ENCODE measurements around the gene FOLR3. TPM values are rescaled to one million over a fixed set of nuclear protein-coding genes. Genes with fewer than 3 reads are reported as not detected.

FOLR3 gene
- total and polyA plus RNA-seq, 9 of the 15 experiments (the other 6 are each of a cell fraction or from before 2014, with no cell fraction given): not detected

DNA sequence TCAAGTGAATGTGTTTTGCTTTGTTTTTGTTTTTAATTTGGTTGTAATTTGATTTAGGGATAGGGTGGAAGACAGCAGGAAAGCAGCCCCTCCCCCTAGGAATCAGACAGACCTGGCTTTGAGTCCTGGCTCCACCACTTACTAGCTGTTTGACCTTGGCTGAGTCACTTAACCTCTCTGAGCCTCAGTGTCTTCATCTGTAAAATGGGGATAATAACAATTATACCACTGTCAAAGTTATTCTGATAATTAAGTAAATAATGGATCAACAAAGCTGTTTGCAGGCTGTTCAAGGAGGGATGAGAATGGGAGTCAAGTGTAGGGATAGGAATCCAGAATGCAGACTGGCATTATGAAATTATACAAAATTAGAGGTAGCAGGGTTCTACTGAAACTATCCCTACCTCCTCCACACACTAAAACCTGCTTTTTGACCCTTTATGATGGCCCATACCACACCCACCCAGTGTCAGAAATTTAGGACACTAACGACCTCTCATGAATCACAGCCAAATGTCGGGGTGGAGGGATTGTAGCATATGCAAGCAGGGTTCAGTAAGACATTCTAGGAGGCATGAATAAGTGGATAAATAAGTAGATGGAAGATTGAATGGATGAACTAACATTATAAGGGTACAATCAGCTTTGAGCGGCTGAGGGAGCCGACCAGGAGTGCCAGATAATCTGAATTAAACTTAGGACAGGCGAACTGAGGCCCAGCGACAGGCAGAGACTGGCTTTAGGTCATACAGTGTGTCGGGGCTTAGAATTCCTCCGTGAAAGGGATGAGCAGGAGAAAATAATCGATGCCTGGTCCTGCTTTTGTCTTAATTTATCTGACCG, 24.0 kb upstream of the FOLR3 start (continued):
- TF ChIP-seq CBX1 (IDR thresholded peaks at IDR 0.05; ENCODE audit: low read depth) (peak; percentile 82; the same call in 1 of the 2 replicates), CBX2 (IDR thresholded peaks at IDR 0.05; ENCODE audit: insufficient read depth, low read length, poor library complexity, severe bottlenecking) (no peak), KDM1A (IDR thresholded peaks at IDR 0.05) (peak; percentile 93 to 94), BCOR (IDR thresholded peaks at IDR 0.05) (peak; percentile 99), NFRKB (IDR thresholded peaks at IDR 0.05; ENCODE audit: low read depth) (peak; percentile 15; the same call in 1 of the 2 replicates), ZNF644 (tag; IDR thresholded peaks at IDR 0.05; ENCODE audit: low read depth) (0 out of 2 replicates have a peak, but pooled peaks have one; percentile 25), ERF (CRISPR knock-in tag; IDR thresholded peaks at IDR 0.05) (peak; percentile 60; the same call in 1 of the 2 replicates), ESRRA (IDR thresholded peaks at IDR 0.05; ENCODE audit: borderline replicate concordance, low read depth) (peak; percentile 99), ZNF165 (CRISPR knock-in tag; IDR thresholded peaks at IDR 0.05; ENCODE audit: borderline replicate concordance) (no peak)
- TF ChIP-seq, protein P1, sequence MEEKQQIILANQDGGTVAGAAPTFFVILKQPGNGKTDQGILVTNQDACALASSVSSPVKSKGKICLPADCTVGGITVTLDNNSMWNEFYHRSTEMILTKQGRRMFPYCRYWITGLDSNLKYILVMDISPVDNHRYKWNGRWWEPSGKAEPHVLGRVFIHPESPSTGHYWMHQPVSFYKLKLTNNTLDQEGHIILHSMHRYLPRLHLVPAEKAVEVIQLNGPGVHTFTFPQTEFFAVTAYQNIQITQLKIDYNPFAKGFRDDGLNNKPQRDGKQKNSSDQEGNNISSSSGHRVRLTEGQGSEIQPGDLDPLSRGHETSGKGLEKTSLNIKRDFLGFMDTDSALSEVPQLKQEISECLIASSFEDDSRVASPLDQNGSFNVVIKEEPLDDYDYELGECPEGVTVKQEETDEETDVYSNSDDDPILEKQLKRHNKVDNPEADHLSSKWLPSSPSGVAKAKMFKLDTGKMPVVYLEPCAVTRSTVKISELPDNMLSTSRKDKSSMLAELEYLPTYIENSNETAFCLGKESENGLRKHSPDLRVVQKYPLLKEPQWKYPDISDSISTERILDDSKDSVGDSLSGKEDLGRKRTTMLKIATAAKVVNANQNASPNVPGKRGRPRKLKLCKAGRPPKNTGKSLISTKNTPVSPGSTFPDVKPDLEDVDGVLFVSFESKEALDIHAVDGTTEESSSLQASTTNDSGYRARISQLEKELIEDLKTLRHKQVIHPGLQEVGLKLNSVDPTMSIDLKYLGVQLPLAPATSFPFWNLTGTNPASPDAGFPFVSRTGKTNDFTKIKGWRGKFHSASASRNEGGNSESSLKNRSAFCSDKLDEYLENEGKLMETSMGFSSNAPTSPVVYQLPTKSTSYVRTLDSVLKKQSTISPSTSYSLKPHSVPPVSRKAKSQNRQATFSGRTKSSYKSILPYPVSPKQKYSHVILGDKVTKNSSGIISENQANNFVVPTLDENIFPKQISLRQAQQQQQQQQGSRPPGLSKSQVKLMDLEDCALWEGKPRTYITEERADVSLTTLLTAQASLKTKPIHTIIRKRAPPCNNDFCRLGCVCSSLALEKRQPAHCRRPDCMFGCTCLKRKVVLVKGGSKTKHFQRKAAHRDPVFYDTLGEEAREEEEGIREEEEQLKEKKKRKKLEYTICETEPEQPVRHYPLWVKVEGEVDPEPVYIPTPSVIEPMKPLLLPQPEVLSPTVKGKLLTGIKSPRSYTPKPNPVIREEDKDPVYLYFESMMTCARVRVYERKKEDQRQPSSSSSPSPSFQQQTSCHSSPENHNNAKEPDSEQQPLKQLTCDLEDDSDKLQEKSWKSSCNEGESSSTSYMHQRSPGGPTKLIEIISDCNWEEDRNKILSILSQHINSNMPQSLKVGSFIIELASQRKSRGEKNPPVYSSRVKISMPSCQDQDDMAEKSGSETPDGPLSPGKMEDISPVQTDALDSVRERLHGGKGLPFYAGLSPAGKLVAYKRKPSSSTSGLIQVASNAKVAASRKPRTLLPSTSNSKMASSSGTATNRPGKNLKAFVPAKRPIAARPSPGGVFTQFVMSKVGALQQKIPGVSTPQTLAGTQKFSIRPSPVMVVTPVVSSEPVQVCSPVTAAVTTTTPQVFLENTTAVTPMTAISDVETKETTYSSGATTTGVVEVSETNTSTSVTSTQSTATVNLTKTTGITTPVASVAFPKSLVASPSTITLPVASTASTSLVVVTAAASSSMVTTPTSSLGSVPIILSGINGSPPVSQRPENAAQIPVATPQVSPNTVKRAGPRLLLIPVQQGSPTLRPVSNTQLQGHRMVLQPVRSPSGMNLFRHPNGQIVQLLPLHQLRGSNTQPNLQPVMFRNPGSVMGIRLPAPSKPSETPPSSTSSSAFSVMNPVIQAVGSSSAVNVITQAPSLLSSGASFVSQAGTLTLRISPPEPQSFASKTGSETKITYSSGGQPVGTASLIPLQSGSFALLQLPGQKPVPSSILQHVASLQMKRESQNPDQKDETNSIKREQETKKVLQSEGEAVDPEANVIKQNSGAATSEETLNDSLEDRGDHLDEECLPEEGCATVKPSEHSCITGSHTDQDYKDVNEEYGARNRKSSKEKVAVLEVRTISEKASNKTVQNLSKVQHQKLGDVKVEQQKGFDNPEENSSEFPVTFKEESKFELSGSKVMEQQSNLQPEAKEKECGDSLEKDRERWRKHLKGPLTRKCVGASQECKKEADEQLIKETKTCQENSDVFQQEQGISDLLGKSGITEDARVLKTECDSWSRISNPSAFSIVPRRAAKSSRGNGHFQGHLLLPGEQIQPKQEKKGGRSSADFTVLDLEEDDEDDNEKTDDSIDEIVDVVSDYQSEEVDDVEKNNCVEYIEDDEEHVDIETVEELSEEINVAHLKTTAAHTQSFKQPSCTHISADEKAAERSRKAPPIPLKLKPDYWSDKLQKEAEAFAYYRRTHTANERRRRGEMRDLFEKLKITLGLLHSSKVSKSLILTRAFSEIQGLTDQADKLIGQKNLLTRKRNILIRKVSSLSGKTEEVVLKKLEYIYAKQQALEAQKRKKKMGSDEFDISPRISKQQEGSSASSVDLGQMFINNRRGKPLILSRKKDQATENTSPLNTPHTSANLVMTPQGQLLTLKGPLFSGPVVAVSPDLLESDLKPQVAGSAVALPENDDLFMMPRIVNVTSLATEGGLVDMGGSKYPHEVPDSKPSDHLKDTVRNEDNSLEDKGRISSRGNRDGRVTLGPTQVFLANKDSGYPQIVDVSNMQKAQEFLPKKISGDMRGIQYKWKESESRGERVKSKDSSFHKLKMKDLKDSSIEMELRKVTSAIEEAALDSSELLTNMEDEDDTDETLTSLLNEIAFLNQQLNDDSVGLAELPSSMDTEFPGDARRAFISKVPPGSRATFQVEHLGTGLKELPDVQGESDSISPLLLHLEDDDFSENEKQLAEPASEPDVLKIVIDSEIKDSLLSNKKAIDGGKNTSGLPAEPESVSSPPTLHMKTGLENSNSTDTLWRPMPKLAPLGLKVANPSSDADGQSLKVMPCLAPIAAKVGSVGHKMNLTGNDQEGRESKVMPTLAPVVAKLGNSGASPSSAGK (IDR thresholded peaks at IDR 0.05): peak; percentile 41; the same call in 1 of the 2 replicates
- TF ChIP-seq, protein P2, sequence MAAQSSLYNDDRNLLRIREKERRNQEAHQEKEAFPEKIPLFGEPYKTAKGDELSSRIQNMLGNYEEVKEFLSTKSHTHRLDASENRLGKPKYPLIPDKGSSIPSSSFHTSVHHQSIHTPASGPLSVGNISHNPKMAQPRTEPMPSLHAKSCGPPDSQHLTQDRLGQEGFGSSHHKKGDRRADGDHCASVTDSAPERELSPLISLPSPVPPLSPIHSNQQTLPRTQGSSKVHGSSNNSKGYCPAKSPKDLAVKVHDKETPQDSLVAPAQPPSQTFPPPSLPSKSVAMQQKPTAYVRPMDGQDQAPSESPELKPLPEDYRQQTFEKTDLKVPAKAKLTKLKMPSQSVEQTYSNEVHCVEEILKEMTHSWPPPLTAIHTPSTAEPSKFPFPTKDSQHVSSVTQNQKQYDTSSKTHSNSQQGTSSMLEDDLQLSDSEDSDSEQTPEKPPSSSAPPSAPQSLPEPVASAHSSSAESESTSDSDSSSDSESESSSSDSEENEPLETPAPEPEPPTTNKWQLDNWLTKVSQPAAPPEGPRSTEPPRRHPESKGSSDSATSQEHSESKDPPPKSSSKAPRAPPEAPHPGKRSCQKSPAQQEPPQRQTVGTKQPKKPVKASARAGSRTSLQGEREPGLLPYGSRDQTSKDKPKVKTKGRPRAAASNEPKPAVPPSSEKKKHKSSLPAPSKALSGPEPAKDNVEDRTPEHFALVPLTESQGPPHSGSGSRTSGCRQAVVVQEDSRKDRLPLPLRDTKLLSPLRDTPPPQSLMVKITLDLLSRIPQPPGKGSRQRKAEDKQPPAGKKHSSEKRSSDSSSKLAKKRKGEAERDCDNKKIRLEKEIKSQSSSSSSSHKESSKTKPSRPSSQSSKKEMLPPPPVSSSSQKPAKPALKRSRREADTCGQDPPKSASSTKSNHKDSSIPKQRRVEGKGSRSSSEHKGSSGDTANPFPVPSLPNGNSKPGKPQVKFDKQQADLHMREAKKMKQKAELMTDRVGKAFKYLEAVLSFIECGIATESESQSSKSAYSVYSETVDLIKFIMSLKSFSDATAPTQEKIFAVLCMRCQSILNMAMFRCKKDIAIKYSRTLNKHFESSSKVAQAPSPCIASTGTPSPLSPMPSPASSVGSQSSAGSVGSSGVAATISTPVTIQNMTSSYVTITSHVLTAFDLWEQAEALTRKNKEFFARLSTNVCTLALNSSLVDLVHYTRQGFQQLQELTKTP (IDR thresholded peaks at IDR 0.05; ENCODE audit: low read depth in 1 of 2, partially characterized antibody in 2 of 2): no peak
